Measurements from ENCODE around the gene KMT2B. TPM values are rescaled to one million over a fixed set of nuclear protein-coding genes. Genes with fewer than 3 reads are reported as not detected.

Gene KMT2B
- 8.0 and 14.4 TPM in 2 replicates for total RNA-seq

GRCh38 chr19:35717665-35718344, at the start of gene KMT2B:
KMT2B (plus strand) TSS chr19:35718003; CDS start chr19:35718019, 16 bp downstream.

GRCh38 chr19:35704218-35704617, 13.6 kb upstream of the KMT2B start, which contains the start of gene ZBTB32:
ZBTB32 (plus strand) TSS chr19:35704558; CDS start chr19:35714627, 10,069 bp downstream.

DNA sequence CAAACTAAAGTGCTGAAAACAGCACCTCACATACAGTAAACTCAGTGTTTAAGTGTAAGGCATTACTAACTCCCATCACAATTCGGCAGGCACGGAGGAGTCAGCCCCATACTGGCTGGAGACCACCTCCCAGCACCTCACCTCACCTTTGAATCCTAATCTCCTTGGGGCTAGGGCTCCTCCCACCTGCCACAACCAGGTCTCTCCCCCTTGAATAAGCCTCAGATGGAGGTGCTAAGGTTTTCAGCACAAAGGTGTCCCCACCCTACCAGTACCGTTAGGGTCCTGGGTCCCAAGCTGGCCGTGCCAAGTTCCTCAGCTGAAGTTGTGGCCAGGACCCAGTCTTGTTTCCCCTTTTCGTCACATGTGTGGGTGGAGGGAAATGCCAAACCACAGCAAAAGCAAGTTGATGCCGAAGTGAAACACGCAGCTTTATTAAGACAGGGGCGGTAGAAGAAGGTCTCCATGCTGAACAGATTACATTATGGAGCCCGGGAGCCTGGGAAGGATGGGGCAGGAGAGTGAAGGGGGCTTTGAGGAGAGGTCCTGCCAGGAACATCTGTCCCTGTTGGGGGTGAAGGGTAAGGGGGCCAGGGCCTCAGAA, 24.4 kb downstream of the KMT2B start, which contains the start of gene IGFLR1:
Gene IGFLR1, minus strand, starts transcription at position 332 of the 604 bp plus-strand sequence. CDS start 1,272 bp downstream, outside the sequence.

GRCh38 chr19:35745328-35746086, 27.7 kb downstream of the KMT2B start, which contains the start of the genes PSENEN and U2AF1L4:
PSENEN (plus strand) TSS chr19:35745651; CDS start chr19:35745931, 280 bp downstream.
U2AF1L4 (minus strand) TSS chr19:35745418; CDS start chr19:35745391, 27 bp downstream.

DNA sequence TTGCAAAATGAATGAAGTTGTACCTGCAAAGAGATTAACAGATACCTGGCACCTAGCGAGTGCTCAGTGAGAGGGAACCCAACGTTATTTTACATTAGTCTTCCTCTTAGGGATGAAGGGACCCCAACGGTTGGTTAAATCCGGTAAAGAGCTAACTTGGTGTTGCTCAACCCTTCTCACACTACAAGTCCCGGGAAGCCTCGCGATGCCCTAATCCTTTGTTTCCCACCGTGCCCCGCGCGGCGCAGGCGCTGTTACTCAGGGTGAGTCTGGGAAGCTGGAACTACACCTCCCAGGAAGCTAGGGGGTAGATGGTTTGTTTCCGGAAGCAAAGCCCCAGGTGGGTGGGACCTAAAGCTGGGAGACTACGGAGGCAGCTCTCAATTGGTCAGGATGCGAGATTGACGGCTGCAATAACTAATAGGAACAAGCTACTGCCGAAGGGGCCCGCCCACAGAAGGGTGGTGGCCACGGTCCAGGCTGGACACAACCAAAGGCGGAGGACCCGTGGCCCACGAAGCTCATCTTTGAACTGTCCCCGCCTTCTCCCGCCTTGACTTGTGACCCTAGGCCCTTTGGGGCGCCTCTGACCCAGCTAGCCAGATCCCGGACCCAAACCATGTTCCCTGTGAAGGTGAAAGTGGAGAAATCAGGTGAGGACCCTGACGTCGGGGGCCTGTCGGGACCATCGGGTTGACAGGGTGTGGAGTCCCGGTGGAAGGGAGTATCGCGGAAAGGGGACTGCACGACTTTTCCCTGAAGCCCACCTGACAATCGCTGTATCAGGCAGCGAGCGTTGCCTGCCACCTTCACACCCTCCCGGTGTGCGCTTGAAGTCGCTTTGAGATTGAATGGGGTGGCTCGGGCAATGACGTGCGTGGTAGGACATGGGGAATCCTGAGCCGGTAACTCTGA, 30.6 kb downstream of the KMT2B start, which contains the start of gene LIN37:
Gene LIN37, plus strand, starts transcription at position 471 of the 915 bp plus-strand sequence. Its CDS starts 149 bp downstream, at position 620.

GRCh38 chr19:35756377-35757230, 38.8 kb downstream of the KMT2B start, which contains the start of gene HSPB6:
HSPB6 (minus strand) TSS chr19:35757029; CDS start chr19:35757008, 21 bp downstream.

DNA sequence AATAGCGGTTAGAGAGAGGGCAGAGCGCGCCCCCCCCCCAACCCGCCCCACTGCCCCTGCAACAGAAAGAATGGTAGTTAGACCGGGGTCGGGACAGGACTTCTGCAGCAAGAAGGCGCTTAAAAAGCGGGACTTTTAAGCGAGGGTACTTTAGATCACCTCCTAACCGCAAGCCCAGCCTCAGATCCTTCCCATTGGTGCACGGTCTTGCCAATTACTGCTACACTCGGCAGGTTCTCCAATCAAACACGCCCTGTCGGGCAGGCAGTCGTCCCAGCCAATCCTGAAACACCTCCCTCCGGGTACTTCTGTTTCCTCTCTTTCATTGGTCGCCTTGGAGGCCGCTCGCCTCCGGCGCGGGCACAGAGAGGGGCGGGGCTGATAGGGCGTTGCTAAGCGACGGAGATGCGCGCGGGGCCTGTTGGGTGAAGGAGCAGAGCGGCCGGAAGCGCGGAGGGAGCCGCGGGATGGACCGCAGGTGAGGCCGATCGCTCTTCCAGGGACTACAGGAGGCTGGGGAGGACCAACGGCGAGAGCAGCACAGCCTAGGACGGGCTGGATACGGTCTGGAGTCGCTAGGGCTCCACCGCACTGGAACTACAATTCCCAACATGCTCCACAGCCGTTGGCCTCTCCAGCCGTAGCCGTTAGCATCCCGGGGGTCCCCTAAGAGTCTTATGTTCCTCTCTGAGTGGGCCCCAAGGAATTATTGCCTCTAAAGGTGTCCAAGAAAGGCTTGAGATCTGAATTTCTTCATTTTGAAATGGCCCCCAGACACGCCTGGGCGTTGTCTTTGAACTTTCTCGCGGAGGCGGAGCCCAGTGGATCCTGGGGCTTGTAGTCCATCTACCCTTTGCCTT, 40.2 kb downstream of the KMT2B start, which contains the start of gene PROSER3:
Gene PROSER3, plus strand, starts transcription at position 428 of the 860 bp plus-strand sequence. Its CDS starts 40 bp downstream, at position 468.

GRCh38 chr19:35775298-35776101, 57.7 kb downstream of the KMT2B start, which contains the start of gene ARHGAP33:
ARHGAP33 (plus strand) TSS chr19:35775564; CDS start chr19:35775659, 95 bp downstream.

Other genes starting within 250 kb of the KMT2B start
- gene KRTDAP, start 227.5 kb upstream of the KMT2B start, total RNA-seq, result not detected in 2 replicates
- gene DMKN, start 204.4 kb upstream of the KMT2B start, total RNA-seq, result 15.9 and 24.8 TPM in 2 replicates
- not detected in 2 replicates for gene SBSN, start 189.7 kb upstream of the KMT2B start, total RNA-seq
- not detected in 2 replicates for gene GAPDHS, start 184.5 kb upstream of the KMT2B start, total RNA-seq
- 85.7 and 102 TPM in 2 replicates for gene TMEM147, start 172.4 kb upstream of the KMT2B start, total RNA-seq
- gene ATP4A, start 154.3 kb upstream of the KMT2B start, total RNA-seq, result not detected in 2 replicates
- gene PMIS2, start 131.8 kb upstream of the KMT2B start, total RNA-seq, result not detected in 2 replicates
- 6.6 and 10.5 TPM in 2 replicates for gene HAUS5, start 105.3 kb upstream of the KMT2B start, total RNA-seq
- 93.3 and 101 TPM in 2 replicates for gene RBM42, start 89.0 kb upstream of the KMT2B start, total RNA-seq
- 0.78 TPM in 1 of 2 replicates, not detected in the other for gene ETV2, start 76.3 kb upstream of the KMT2B start, total RNA-seq
- gene COX6B1, start 69.7 kb upstream of the KMT2B start, total RNA-seq, result 500 and 902 TPM in 2 replicates
- gene UPK1A, start 51.5 kb upstream of the KMT2B start, total RNA-seq, result not detected in 2 replicates
- gene ZBTB32, start 13.4 kb upstream of the KMT2B start, total RNA-seq, result not detected in 2 replicates
- 6.9 and 15.9 TPM in 2 replicates for gene IGFLR1, start 24.4 kb downstream of the KMT2B start, total RNA-seq
- 6.9 and 9.3 TPM in 2 replicates for gene U2AF1L4, start 27.4 kb downstream of the KMT2B start, total RNA-seq
- gene PSENEN, start 27.6 kb downstream of the KMT2B start, total RNA-seq, result 43.2 TPM in 2 replicates
- 15.9 and 20.7 TPM in 2 replicates for gene LIN37, start 30.6 kb downstream of the KMT2B start, total RNA-seq
- gene HSPB6, start 39.0 kb downstream of the KMT2B start, total RNA-seq, result 11.1 and 66.8 TPM in 2 replicates
- 12.4 and 18.0 TPM in 2 replicates for gene PROSER3, start 40.2 kb downstream of the KMT2B start, total RNA-seq
- 2.2 and 3.2 TPM in 2 replicates for gene ARHGAP33, start 57.6 kb downstream of the KMT2B start, total RNA-seq
- gene PRODH2, start 94.8 kb downstream of the KMT2B start, total RNA-seq, result not detected in 2 replicates
- gene NPHS1, start 134.5 kb downstream of the KMT2B start, total RNA-seq, result not detected in 2 replicates
- gene KIRREL2, start 138.9 kb downstream of the KMT2B start, total RNA-seq, result 0.13 TPM in 1 of 2 replicates, not detected in the other
- 12.8 and 17.3 TPM in 2 replicates for gene APLP1, start 150.6 kb downstream of the KMT2B start, total RNA-seq
- gene NFKBID, start 182.5 kb downstream of the KMT2B start, total RNA-seq, result 2.6 and 3.7 TPM in 2 replicates
- not detected in 2 replicates for gene HCST, start 184.5 kb downstream of the KMT2B start, total RNA-seq
- gene TYROBP, start 190.3 kb downstream of the KMT2B start, total RNA-seq, result not detected in 2 replicates
- 8.5 and 13.9 TPM in 2 replicates for gene LRFN3, start 218.4 kb downstream of the KMT2B start, total RNA-seq